ENCODE data around the gene HCN4.
"Not testable (repeated sequence)": the region's sequence is repeated elsewhere in the genome, so short reads cannot be mapped to it uniquely, and the experiment has no call there.

The HCN4 gene

DNA sequence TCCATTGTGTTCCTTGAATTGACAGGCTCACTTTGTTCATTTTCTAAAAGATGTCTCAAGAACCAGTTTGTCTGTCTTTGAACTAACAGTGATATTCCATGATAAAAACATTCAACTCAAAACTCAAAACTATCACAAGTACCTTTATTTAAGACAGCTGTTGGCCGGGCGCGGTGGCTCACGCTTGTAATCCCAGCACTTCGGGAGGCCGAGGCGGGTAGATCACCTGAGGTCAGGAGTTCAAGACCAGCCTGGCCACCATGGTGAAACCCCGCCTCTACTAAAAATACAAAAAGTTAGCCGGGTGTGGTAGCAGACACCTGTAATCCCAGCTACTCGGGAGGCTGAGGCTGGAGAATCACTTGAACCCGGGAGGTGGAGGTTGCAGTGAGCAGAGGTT is 68.5 kb downstream of the HCN4 start:
- H4K8ac ChIP-seq (ENCODE audit: low read depth, low read length); H3K79me1 ChIP-seq (ENCODE audit: low read length); H3K79me2 ChIP-seq (ENCODE audit: control insufficient read depth, insufficient read depth, low read length); H3K4me1 ChIP-seq (ENCODE audit: control insufficient read depth, low read depth, low read length); H3K23ac ChIP-seq (ENCODE audit: low read length); H3K9ac ChIP-seq (ENCODE audit: low read length); H3K18ac ChIP-seq (ENCODE audit: low read length); H3K56ac ChIP-seq (ENCODE audit: low read length); H3K36me3 ChIP-seq (ENCODE audit: control insufficient read depth, insufficient read depth, low read length); H3K4me3 ChIP-seq (ENCODE audit: low read length); H3K27ac ChIP-seq (ENCODE audit: low read depth, low read length); H2BK5ac ChIP-seq (ENCODE audit: low read length); H2AK5ac ChIP-seq (ENCODE audit: low read length); DNase-seq; H3K4ac ChIP-seq (ENCODE audit: low read depth, low read length); H2BK120ac ChIP-seq (ENCODE audit: low read depth, low read length); H3K27me3 ChIP-seq (ENCODE audit: insufficient read depth, low read length, poor library complexity); H3K4me2 ChIP-seq (ENCODE audit: low read length); H2BK15ac ChIP-seq (replicated peaks; ENCODE audit: low read depth); H4K5ac ChIP-seq (ENCODE audit: low read length): not testable (repeated sequence)
- WGBS (ENCODE audit: extremely low coverage, insufficient coverage, low lambda C conversion rate), result no CpG with 5 or more reads among the region's 11 CpGs

DNA sequence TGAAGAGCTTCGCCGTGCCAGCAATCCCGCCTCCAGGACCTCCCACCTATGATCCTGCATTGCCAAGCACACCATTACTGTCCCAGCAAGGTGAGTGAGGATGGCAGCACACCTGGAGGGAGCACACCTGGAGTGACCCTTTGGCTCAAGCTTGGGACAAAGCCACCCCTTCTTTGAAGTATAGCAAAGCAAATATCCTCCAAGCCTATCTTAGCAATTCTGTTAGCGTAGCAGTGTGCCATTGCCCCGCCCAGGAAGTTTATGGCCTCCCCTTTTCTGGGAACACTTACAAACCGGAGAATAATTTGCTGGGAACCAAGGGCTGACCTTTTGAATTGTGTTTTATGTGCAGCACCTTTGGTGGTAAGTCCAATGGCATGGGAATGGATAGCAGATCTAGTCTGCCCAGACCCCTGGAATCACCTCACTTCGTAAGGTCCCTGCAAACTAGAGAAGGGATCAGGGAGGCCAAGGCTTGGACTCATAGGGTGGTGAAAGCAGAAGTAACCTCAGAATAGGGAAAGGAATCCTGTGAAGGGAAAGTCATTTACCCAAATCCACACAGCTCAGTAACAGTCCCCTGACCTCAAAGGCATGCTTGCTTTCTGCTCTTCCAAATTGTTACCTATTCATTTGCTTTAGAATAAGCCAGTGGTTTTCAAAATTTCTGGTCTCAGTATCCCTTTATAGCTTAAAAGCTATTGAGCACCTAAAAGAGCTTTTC is 70.1 kb downstream of the HCN4 start:
- Histone ChIP-seq H3K18ac (ENCODE audit: low read length) (no peak overlapping the region), H3K4me2 (ENCODE audit: low read length) (no peak overlapping the region), H3K4ac (ENCODE audit: low read depth, low read length) (no peak overlapping the region), H2BK15ac (replicated peaks; ENCODE audit: low read depth) (no peak overlapping the region), H2BK5ac (ENCODE audit: low read length) (no peak overlapping the region), H3K4me1 (ENCODE audit: control insufficient read depth, low read depth, low read length) (no peaks in the 10 kb centered on the region), H4K5ac (ENCODE audit: low read length) (no peak overlapping the region), H2BK120ac (ENCODE audit: low read depth, low read length) (no peak overlapping the region), H3K36me3 (ENCODE audit: control insufficient read depth, insufficient read depth, low read length) (peaks cover 4% of the 10 kb centered on the region), H3K27ac (ENCODE audit: low read depth, low read length) (no peak overlapping the region), H3K27me3 (ENCODE audit: insufficient read depth, low read length, poor library complexity) (no peaks in the 10 kb centered on the region), H3K56ac (ENCODE audit: low read length) (no peak overlapping the region), H2AK5ac (ENCODE audit: low read length) (no peak overlapping the region), H3K79me1 (ENCODE audit: low read length) (no peaks in the 10 kb centered on the region), H3K23ac (ENCODE audit: low read length) (no peak overlapping the region), H3K4me3 (ENCODE audit: low read length) (no peak overlapping the region), H4K8ac (ENCODE audit: low read depth, low read length) (no peak overlapping the region), H3K9ac (ENCODE audit: low read length) (no peak overlapping the region), H3K79me2 (ENCODE audit: control insufficient read depth, insufficient read depth, low read length) (no peaks in the 10 kb centered on the region)
- WGBS (ENCODE audit: extremely low coverage, insufficient coverage, low lambda C conversion rate), result no CpG with 5 or more reads among the region's 7 CpGs
- no peak for DNase-seq

DNA sequence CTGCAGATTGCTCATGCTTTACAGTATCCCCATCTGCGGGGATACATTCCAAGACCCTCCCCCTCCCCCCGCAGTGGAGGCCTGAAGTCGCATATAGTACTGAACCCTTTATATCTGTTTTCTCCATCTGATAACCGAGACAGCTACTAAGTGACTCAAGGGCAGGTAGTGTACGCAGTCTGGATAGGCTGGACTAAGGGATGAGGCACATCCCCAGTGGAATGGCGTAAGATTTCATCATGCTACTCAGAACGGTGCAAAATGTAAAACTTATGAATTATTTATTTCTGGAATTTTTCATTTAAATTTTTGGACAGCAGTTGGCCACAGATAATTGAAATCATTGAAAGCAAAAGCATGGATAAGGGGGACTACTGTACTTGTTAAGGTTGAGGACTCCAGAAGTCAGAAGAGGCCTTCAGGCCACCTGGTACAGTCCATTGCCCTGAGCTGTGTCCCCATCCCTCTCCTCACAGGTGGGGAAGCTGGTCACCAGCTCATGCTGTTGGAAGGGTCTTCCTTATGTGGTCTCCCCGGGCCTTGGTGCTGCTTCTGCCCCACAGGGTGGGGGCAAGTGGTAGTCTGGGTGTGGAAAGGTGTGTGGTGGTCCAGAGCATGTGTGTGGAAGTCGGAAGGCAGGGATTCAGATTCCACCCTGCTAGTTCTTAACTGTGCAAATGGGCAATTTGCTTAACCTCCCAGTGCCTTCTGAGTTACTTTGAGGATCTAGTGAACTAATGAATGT is 72.0 kb downstream of the HCN4 start:
- no peak overlapping the region for H3K23ac ChIP-seq (ENCODE audit: low read length)
- H3K27ac ChIP-seq (ENCODE audit: low read depth, low read length), result no peak overlapping the region
- no peak overlapping the region for H4K5ac ChIP-seq (ENCODE audit: low read length)
- no peaks in the 10 kb centered on the region for H3K79me2 ChIP-seq (ENCODE audit: control insufficient read depth, insufficient read depth, low read length)
- no peak overlapping the region for H2BK120ac ChIP-seq (ENCODE audit: low read depth, low read length)
- H3K4me2 ChIP-seq (ENCODE audit: low read length), result no peak overlapping the region
- peaks cover 3% of the 10 kb centered on the region for H3K36me3 ChIP-seq (ENCODE audit: control insufficient read depth, insufficient read depth, low read length)
- H4K8ac ChIP-seq (ENCODE audit: low read depth, low read length), result no peak overlapping the region
- no peak overlapping the region for H3K4ac ChIP-seq (ENCODE audit: low read depth, low read length)
- no peak overlapping the region for H3K18ac ChIP-seq (ENCODE audit: low read length)
- WGBS (ENCODE audit: extremely low coverage, insufficient coverage, low lambda C conversion rate), result no CpG with 5 or more reads among the region's 9 CpGs
- no peak overlapping the region for H3K4me3 ChIP-seq (ENCODE audit: low read length)
- no peak overlapping the region for H2AK5ac ChIP-seq (ENCODE audit: low read length)
- H2BK5ac ChIP-seq (ENCODE audit: low read length), result no peak overlapping the region
- no peak overlapping the region for H3K9ac ChIP-seq (ENCODE audit: low read length)
- no peak overlapping the region for H3K56ac ChIP-seq (ENCODE audit: low read length)
- no peaks in the 10 kb centered on the region for H3K79me1 ChIP-seq (ENCODE audit: low read length)
- no peak overlapping the region for H2BK15ac ChIP-seq (replicated peaks; ENCODE audit: low read depth)
- no peaks in the 10 kb centered on the region for H3K4me1 ChIP-seq (ENCODE audit: control insufficient read depth, low read depth, low read length)
- no peaks in the 10 kb centered on the region for H3K27me3 ChIP-seq (ENCODE audit: insufficient read depth, low read length, poor library complexity)
- DNase-seq, result peak; percentile 11

GRCh38 chr15:73295630-73296286 is 73.0 kb downstream of the HCN4 start:
- H3K4ac ChIP-seq (ENCODE audit: low read depth, low read length), result no peak overlapping the region
- H3K56ac ChIP-seq (ENCODE audit: low read length), result no peak overlapping the region
- no peak overlapping the region for H2BK120ac ChIP-seq (ENCODE audit: low read depth, low read length)
- no peak overlapping the region for H2BK15ac ChIP-seq (replicated peaks; ENCODE audit: low read depth)
- H3K27ac ChIP-seq (ENCODE audit: low read depth, low read length), result no peak overlapping the region
- no peak overlapping the region for H3K4me2 ChIP-seq (ENCODE audit: low read length)
- H3K4me1 ChIP-seq (ENCODE audit: control insufficient read depth, low read depth, low read length), result no peaks in the 10 kb centered on the region
- WGBS (ENCODE audit: extremely low coverage, insufficient coverage, low lambda C conversion rate), result no CpG with 5 or more reads among the region's 6 CpGs
- no peak overlapping the region for H3K4me3 ChIP-seq (ENCODE audit: low read length)
- no peak overlapping the region for H3K18ac ChIP-seq (ENCODE audit: low read length)
- DNase-seq, result no peak
- no peaks in the 10 kb centered on the region for H3K36me3 ChIP-seq (ENCODE audit: control insufficient read depth, insufficient read depth, low read length)
- H2BK5ac ChIP-seq (ENCODE audit: low read length), result no peak overlapping the region
- H3K27me3 ChIP-seq (ENCODE audit: insufficient read depth, low read length, poor library complexity), result no peaks in the 10 kb centered on the region
- no peak overlapping the region for H3K9ac ChIP-seq (ENCODE audit: low read length)
- no peak overlapping the region for H4K8ac ChIP-seq (ENCODE audit: low read depth, low read length)
- no peaks in the 10 kb centered on the region for H3K79me1 ChIP-seq (ENCODE audit: low read length)
- H4K5ac ChIP-seq (ENCODE audit: low read length), result no peak overlapping the region
- H3K23ac ChIP-seq (ENCODE audit: low read length), result no peak overlapping the region
- no peaks in the 10 kb centered on the region for H3K79me2 ChIP-seq (ENCODE audit: control insufficient read depth, insufficient read depth, low read length)
- no peak overlapping the region for H2AK5ac ChIP-seq (ENCODE audit: low read length)

DNA sequence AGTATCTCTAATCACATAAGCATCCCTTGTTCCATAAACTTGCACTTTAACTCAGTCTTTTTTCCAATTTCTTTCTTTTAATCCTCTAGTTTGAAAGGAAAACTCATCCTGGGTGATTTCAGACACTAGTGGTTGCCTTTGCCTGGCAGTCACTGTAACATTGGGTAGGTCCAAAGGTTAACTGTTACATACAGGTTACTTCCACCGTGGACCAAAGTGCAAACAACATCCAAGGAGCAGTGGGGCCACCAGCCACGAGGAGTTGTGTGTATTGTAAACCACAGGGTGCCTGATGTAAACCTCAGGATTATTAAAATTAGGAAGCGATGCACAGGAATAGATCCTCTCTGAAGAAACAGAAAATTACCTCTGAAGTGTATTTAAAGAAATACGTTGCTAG is 75.0 kb downstream of the HCN4 start:
- no peaks in the 10 kb centered on the region for H3K4me1 ChIP-seq (ENCODE audit: control insufficient read depth, low read depth, low read length)
- H3K9ac ChIP-seq (ENCODE audit: low read length), result no peak overlapping the region
- H4K5ac ChIP-seq (ENCODE audit: low read length), result no peak overlapping the region
- H2AK5ac ChIP-seq (ENCODE audit: low read length), result no peak overlapping the region
- H3K79me2 ChIP-seq (ENCODE audit: control insufficient read depth, insufficient read depth, low read length), result no peaks in the 10 kb centered on the region
- no peaks in the 10 kb centered on the region for H3K36me3 ChIP-seq (ENCODE audit: control insufficient read depth, insufficient read depth, low read length)
- H3K27me3 ChIP-seq (ENCODE audit: insufficient read depth, low read length, poor library complexity), result no peaks in the 10 kb centered on the region
- no peak overlapping the region for H3K4me2 ChIP-seq (ENCODE audit: low read length)
- no peak overlapping the region for H2BK120ac ChIP-seq (ENCODE audit: low read depth, low read length)
- no peak overlapping the region for H2BK15ac ChIP-seq (replicated peaks; ENCODE audit: low read depth)
- H3K18ac ChIP-seq (ENCODE audit: low read length), result no peak overlapping the region
- no peak for DNase-seq
- H3K4me3 ChIP-seq (ENCODE audit: low read length), result no peak overlapping the region
- no peaks in the 10 kb centered on the region for H3K79me1 ChIP-seq (ENCODE audit: low read length)
- H3K4ac ChIP-seq (ENCODE audit: low read depth, low read length), result no peak overlapping the region
- no peak overlapping the region for H2BK5ac ChIP-seq (ENCODE audit: low read length)
- H3K56ac ChIP-seq (ENCODE audit: low read length), result no peak overlapping the region
- WGBS (ENCODE audit: extremely low coverage, insufficient coverage, low lambda C conversion rate), result no CpG with 5 or more reads among the region's 4 CpGs
- H3K23ac ChIP-seq (ENCODE audit: low read length), result no peak overlapping the region
- H4K8ac ChIP-seq (ENCODE audit: low read depth, low read length), result no peak overlapping the region
- no peak overlapping the region for H3K27ac ChIP-seq (ENCODE audit: low read depth, low read length)

Measured in mesendoderm (in vitro differentiated cells).